ENCODE measurements around the gene ZNF606.

- no peak for TF ChIP-seq CTCF (IDR thresholded peaks at IDR 0.05; ENCODE audit: insufficient read depth, low read length)
- no peak for TF ChIP-seq REST (IDR thresholded peaks at IDR 0.05; ENCODE audit: insufficient replicate concordance, low read depth)
- TF ChIP-seq POLR2AphosphoS5 (IDR thresholded peaks at IDR 0.05; ENCODE audit: low read depth) = no peak
Observed at GRCh38 chr19:57941593-57941992, 61.0 kb downstream of the ZNF606 start.
